Stimulated activated CD4-positive, alpha-beta T cell treated with anti-CD3 and anti-CD28 coated beads, Interleukin-4, amount 100 ng/mL, for 4 hours (primary cell): ENCODE measurements around the gene KRTAP12-2.
A peak's percentile ranks its signal among the peaks of the same experiment; 100 is the strongest.
"Not testable (repeated sequence)": the region's sequence is repeated elsewhere in the genome, so short reads cannot be mapped to it uniquely, and the experiment has no call there.

ENCODE experiments used
- DNase-seq, 2 experiments: peaks; one replicate each; pipeline ENCODE4 v3.0.0-alpha.2; 2020

The KRTAP12-2 gene

GRCh38 chr21:44682580-44683151 lies 15.9 kb upstream of the KRTAP12-2 start:
- DNase-seq: no peak

GRCh38 chr21:44681861-44682579 lies 15.3 kb upstream of the KRTAP12-2 start, which contains the start of gene KRTAP12-1:
Gene KRTAP12-1, minus strand, starts transcription at chr21:44682163. Its CDS starts 40 bp downstream, at chr21:44682123.
- DNase-seq: no peak

- no peak for DNase-seq
These were observed 14.4 kb upstream of the KRTAP12-2 start for GRCh38 chr21:44681152-44681551.

- DNase-seq: no peak
These were observed 11.2 kb upstream of the KRTAP12-2 start for GRCh38 chr21:44677881-44678280.

- no peak for DNase-seq
These were observed 5.2 kb upstream of the KRTAP12-2 start for GRCh38 chr21:44671911-44672310.

GRCh38 chr21:44670642-44671432 lies 4.1 kb upstream of the KRTAP12-2 start:
- no peak for DNase-seq

GRCh38 chr21:44667612-44668011 lies 885 bp upstream of the KRTAP12-2 start:
- DNase-seq: no peak

- DNase-seq: no peak
These were observed 2.0 kb downstream of the KRTAP12-2 start for GRCh38 chr21:44664691-44665090.

- DNase-seq: not testable (repeated sequence)
These were observed 5.2 kb downstream of the KRTAP12-2 start for GRCh38 chr21:44661567-44661966.

- no peak for DNase-seq
These were observed 7.7 kb downstream of the KRTAP12-2 start for GRCh38 chr21:44658913-44659595.

- DNase-seq: no peak
These were observed 8.2 kb downstream of the KRTAP12-2 start for GRCh38 chr21:44658541-44658910.

- no peak for DNase-seq
These were observed 8.8 kb downstream of the KRTAP12-2 start, which contains the start of gene KRTAP12-3 for GRCh38 chr21:44657635-44658540. Gene KRTAP12-3, plus strand, starts transcription at chr21:44657932. Its CDS starts 48 bp downstream, at chr21:44657980.

- no peak for DNase-seq
These were observed 9.9 kb downstream of the KRTAP12-2 start for GRCh38 chr21:44656868-44657267.

- no peak for DNase-seq
These were observed 12.1 kb downstream of the KRTAP12-2 start, which contains the start of gene KRTAP12-4 for GRCh38 chr21:44654576-44655175. Gene KRTAP12-4, minus strand, starts transcription at chr21:44654659. Its CDS starts 45 bp downstream, at chr21:44654614.

GRCh38 chr21:44653656-44654575 lies 12.8 kb downstream of the KRTAP12-2 start:
- peak in 1 of 2 experiments; percentile 24 for DNase-seq

- no peak for DNase-seq
These were observed 13.6 kb downstream of the KRTAP12-2 start for GRCh38 chr21:44653123-44653522.

GRCh38 chr21:44650973-44651675 lies 15.6 kb downstream of the KRTAP12-2 start:
- no peak for DNase-seq

GRCh38 chr21:44650265-44650972 lies 16.3 kb downstream of the KRTAP12-2 start:
- DNase-seq: no peak
